ENCODE data around the gene SLC47A1. TPM values are rescaled to one million over a fixed set of nuclear protein-coding genes. Genes with fewer than 3 reads are reported as not detected.

SLC47A1 gene
- total and polyA plus RNA-seq, 2 of the 13 experiments (the other 11 are each of a cell fraction or from before 2014, with no cell fraction given) = 42.1 to 67.5 TPM

- TF ChIP-seq BCL6 (CRISPR knock-in tag; IDR thresholded peaks at IDR 0.05) (peak; percentile 35; the same call in 1 of the 2 replicates), SP1 (IDR thresholded peaks at IDR 0.05) (no peak), SP1 (CRISPR knock-in tag; IDR thresholded peaks at IDR 0.05) (peak; percentile 55; the same call in 1 of the 2 replicates), TFE3 (CRISPR knock-in tag; IDR thresholded peaks at IDR 0.05) (peak; percentile 49; the same call in 1 of the 2 replicates), ZC3H4 (CRISPR knock-in tag; IDR thresholded peaks at IDR 0.05; ENCODE audit: borderline replicate concordance) (no peak), RBAK (CRISPR knock-in tag; IDR thresholded peaks at IDR 0.05) (no peak), CCAR2 (optimal IDR thresholded peaks at IDR 0.05; ENCODE audit: low read depth, low read length) (no peak), ZFP36L1 (CRISPR knock-in tag; IDR thresholded peaks at IDR 0.05) (0 out of 2 replicates have a peak, but pooled peaks have one; percentile 41), RBFOX2 (IDR thresholded peaks at IDR 0.05; ENCODE audit: low read depth, low read length) (no peak), FOXO1 (CRISPR knock-in tag; IDR thresholded peaks at IDR 0.05) (0 out of 2 replicates have a peak, but pooled peaks have one; percentile 39), GTF3A (CRISPR knock-in tag; conservative IDR thresholded peaks at IDR 0.05) (no peak), HCFC1 (IDR thresholded peaks at IDR 0.05; ENCODE audit: low read depth, low read length) (no peak), SP4 (CRISPR knock-in tag; IDR thresholded peaks at IDR 0.05) (peak; percentile 23; the same call in 1 of the 2 replicates), GABPB1 (CRISPR knock-in tag; IDR thresholded peaks at IDR 0.05) (peak; percentile 65), PITX1 (CRISPR knock-in tag; IDR thresholded peaks at IDR 0.05) (peak; percentile 26; the same call in 1 of the 2 replicates), HINFP (CRISPR knock-in tag; IDR thresholded peaks at IDR 0.05; ENCODE audit: low read depth) (peak; percentile 76; the same call in 1 of the 2 replicates), ZNF879 (CRISPR knock-in tag; IDR thresholded peaks at IDR 0.05) (no peak), ZNF549 (CRISPR knock-in tag; IDR thresholded peaks at IDR 0.05) (no peak)
- TF ChIP-seq, protein P1, sequence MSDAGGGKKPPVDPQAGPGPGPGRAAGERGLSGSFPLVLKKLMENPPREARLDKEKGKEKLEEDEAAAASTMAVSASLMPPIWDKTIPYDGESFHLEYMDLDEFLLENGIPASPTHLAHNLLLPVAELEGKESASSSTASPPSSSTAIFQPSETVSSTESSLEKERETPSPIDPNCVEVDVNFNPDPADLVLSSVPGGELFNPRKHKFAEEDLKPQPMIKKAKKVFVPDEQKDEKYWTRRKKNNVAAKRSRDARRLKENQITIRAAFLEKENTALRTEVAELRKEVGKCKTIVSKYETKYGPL (CRISPR knock-in tag; IDR thresholded peaks at IDR 0.05) = no peak
- TF ChIP-seq, protein P2, sequence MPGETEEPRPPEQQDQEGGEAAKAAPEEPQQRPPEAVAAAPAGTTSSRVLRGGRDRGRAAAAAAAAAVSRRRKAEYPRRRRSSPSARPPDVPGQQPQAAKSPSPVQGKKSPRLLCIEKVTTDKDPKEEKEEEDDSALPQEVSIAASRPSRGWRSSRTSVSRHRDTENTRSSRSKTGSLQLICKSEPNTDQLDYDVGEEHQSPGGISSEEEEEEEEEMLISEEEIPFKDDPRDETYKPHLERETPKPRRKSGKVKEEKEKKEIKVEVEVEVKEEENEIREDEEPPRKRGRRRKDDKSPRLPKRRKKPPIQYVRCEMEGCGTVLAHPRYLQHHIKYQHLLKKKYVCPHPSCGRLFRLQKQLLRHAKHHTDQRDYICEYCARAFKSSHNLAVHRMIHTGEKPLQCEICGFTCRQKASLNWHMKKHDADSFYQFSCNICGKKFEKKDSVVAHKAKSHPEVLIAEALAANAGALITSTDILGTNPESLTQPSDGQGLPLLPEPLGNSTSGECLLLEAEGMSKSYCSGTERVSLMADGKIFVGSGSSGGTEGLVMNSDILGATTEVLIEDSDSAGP (CRISPR knock-in tag; IDR thresholded peaks at IDR 0.05; ENCODE audit: borderline replicate concordance) = peak; percentile 52; the same call in 1 of the 2 replicates
- TF ChIP-seq, protein P3, sequence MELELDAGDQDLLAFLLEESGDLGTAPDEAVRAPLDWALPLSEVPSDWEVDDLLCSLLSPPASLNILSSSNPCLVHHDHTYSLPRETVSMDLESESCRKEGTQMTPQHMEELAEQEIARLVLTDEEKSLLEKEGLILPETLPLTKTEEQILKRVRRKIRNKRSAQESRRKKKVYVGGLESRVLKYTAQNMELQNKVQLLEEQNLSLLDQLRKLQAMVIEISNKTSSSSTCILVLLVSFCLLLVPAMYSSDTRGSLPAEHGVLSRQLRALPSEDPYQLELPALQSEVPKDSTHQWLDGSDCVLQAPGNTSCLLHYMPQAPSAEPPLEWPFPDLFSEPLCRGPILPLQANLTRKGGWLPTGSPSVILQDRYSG (CRISPR knock-in tag; IDR thresholded peaks at IDR 0.05) = no peak
- TF ChIP-seq, protein P4, sequence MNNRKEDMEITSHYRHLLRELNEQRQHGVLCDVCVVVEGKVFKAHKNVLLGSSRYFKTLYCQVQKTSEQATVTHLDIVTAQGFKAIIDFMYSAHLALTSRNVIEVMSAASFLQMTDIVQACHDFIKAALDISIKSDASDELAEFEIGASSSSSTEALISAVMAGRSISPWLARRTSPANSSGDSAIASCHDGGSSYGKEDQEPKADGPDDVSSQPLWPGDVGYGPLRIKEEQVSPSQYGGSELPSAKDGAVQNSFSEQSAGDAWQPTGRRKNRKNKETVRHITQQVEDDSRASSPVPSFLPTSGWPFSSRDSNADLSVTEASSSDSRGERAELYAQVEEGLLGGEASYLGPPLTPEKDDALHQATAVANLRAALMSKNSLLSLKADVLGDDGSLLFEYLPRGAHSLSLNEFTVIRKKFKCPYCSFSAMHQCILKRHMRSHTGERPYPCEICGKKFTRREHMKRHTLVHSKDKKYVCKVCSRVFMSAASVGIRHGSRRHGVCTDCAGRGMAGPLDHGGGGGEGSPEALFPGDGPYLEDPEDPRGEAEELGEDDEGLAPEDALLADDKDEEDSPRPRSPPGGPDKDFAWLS (CRISPR knock-in tag; IDR thresholded peaks at IDR 0.05; ENCODE audit: borderline replicate concordance) = no peak
Observed at GRCh38 chr17:19507775-19508576, 25.7 kb upstream of the SLC47A1 start (continued).
